HepG2 (cell line): ENCODE measurements around the gene UCN. TPM values are rescaled to one million over a fixed set of nuclear protein-coding genes. Genes with fewer than 3 reads are reported as not detected.

ENCODE experiments used
- BRCA1 ChIP-seq: sonication (generic); formaldehyde crosslinking; IDR thresholded peaks from 2 replicates; pipeline ENCODE4 v1.4.0; 2020; ENCODE audit warnings: missing genetic modification reagents
- CHCHD3 ChIP-seq: sonication (generic); formaldehyde crosslinking; IDR thresholded peaks from 2 replicates; pipeline ENCODE4 v1.8.0; 2022; ENCODE audit warnings: mild to moderate bottlenecking, missing genetic modification reagents, moderate library complexity
- EED ChIP-seq: sonication (generic); formaldehyde crosslinking; IDR thresholded peaks from 2 replicates; pipeline ENCODE4 v1.5.0; 2020; ENCODE audit warnings: mild to moderate bottlenecking, missing genetic modification reagents
- HOXA9 ChIP-seq: sonication (generic); formaldehyde crosslinking; IDR thresholded peaks from 2 replicates; pipeline ENCODE4 v1.8.1; 2022; ENCODE audit warnings: missing genetic modification reagents, mild to moderate bottlenecking, moderate library complexity, borderline replicate concordance
- JDP2 ChIP-seq: sonication (generic); formaldehyde crosslinking; IDR thresholded peaks from 2 replicates; pipeline ENCODE4 v1.8.1; 2022; ENCODE audit warnings: missing genetic modification reagents, borderline replicate concordance
- KDM5B ChIP-seq: sonication (generic); formaldehyde crosslinking; IDR thresholded peaks from 2 replicates; pipeline ENCODE4 v1.4.0; 2020; ENCODE audit warnings: missing genetic modification reagents, mild to moderate bottlenecking, borderline replicate concordance
- KMT2A ChIP-seq: sonication (generic); formaldehyde crosslinking; IDR thresholded peaks from 2 replicates; pipeline ENCODE4 v1.4.0; 2020; ENCODE audit warnings: missing genetic modification reagents
- RBM39 ChIP-seq: fragments of 200-400 bp; formaldehyde crosslinking; IDR thresholded peaks from one replicate; pipeline ENCODE4 v1.6.1; 2018; ENCODE audit warnings: antibody characterized with exemption, mild to moderate bottlenecking, low read depth, low read length; ENCODE audit not compliant: poor library complexity, severe bottlenecking
- RFX5 ChIP-seq: IDR thresholded peaks from 2 replicates; pipeline ENCODE4 v1.6.1; 2011; ENCODE audit warnings: low read depth, low read length, improper control_type of control experiment
- TCF7 ChIP-seq: sonication (generic); IDR thresholded peaks from 2 replicates; pipeline ENCODE4 v1.6.1; 2016; ENCODE audit warnings: antibody characterized with exemption, low read depth
- ZFP1 ChIP-seq: IDR thresholded peaks from 2 replicates; pipeline ENCODE4 v1.6.1; 2016
- ZMYM3 ChIP-seq: sonication (generic); formaldehyde crosslinking; IDR thresholded peaks from 2 replicates; pipeline ENCODE4 v1.5.1; 2020; ENCODE audit warnings: mild to moderate bottlenecking, missing genetic modification reagents
- ZMYM4 ChIP-seq: sonication (generic); formaldehyde crosslinking; IDR thresholded peaks from 2 replicates; pipeline ENCODE4 v1.8.1; 2023; ENCODE audit warnings: mild to moderate bottlenecking, missing genetic modification reagents
- ZNF230 ChIP-seq: sonication (generic); formaldehyde crosslinking; IDR thresholded peaks from 2 replicates; pipeline ENCODE4 v1.4.0; 2020; ENCODE audit warnings: mild to moderate bottlenecking, missing genetic modification reagents
- ZNF253 ChIP-seq: sonication (generic); formaldehyde crosslinking; IDR thresholded peaks from 2 replicates; pipeline ENCODE4 v1.8.0; 2022; ENCODE audit warnings: mild to moderate bottlenecking, missing genetic modification reagents, borderline replicate concordance
- ZNF546 ChIP-seq: sonication (generic); formaldehyde crosslinking; conservative IDR thresholded peaks from 2 replicates; pipeline ENCODE4 v1.8.1; 2023; ENCODE audit warnings: mild to moderate bottlenecking, missing genetic modification reagents
- ZNF563 ChIP-seq: sonication (generic); formaldehyde crosslinking; IDR thresholded peaks from 2 replicates; pipeline ENCODE4 v1.8.0; 2022; ENCODE audit warnings: mild to moderate bottlenecking, moderate library complexity, missing genetic modification reagents
- ZSCAN21 ChIP-seq: sonication (generic); formaldehyde crosslinking; IDR thresholded peaks from 2 replicates; pipeline ENCODE4 v1.8.0; 2022; ENCODE audit warnings: mild to moderate bottlenecking, missing genetic modification reagents, moderate library complexity, borderline replicate concordance
- ZSCAN30 ChIP-seq: sonication (generic); formaldehyde crosslinking; IDR thresholded peaks from 2 replicates; pipeline ENCODE4 v1.5.0; 2020; ENCODE audit warnings: mild to moderate bottlenecking, missing genetic modification reagents
- polyA plus RNA-seq, 8 experiments: library from polyadenylated mRNA; depleted of rRNA in 3 of 8; stranded (reverse) in 7 of 8; unstranded in 1 of 8; fragments of >200 nt; fragmentation: Illumina TruSeq in 4 of 8; extraction: Trizol in 4 of 8; gene quantifications; 2 replicates each; pipeline versions ENCODE4 v1.2.1 to v1.2.3, GENCODE V29; 2011 to 2016; ENCODE audit warnings: low read depth in 4 of 8, missing spikeins in 1 of 8, mixed read lengths in 1 of 8; ENCODE audit not compliant: insufficient read depth in 1 of 8
- total RNA-seq, 5 experiments: library from RNA; depleted of rRNA; stranded (reverse); fragments of >200 nt; fragmentation: Illumina TruSeq; extraction: Trizol; gene quantifications; 2 replicates each; pipeline ENCODE4 v1.2.3, GENCODE V29; 2016; ENCODE audit warnings: low read depth in 1 of 5
- TF ChIP-seq, protein P1 (sequence below): sonication (generic); formaldehyde crosslinking; IDR thresholded peaks from 2 replicates; pipeline ENCODE4 v1.8.0; 2022; ENCODE audit warnings: missing genetic modification reagents, mild to moderate bottlenecking, inconsistent platforms, borderline replicate concordance
- TF ChIP-seq, protein P2 (sequence below): sonication (generic); formaldehyde crosslinking; IDR thresholded peaks from 2 replicates; pipeline ENCODE4 v1.4.0; 2020; ENCODE audit warnings: missing genetic modification reagents
- TF ChIP-seq, protein P3 (sequence below): sonication (generic); formaldehyde crosslinking; IDR thresholded peaks from 2 replicates; pipeline ENCODE4 v1.5.1; 2020; ENCODE audit warnings: missing genetic modification reagents, mild to moderate bottlenecking, borderline replicate concordance
- TF ChIP-seq, protein P4 (sequence below): IDR thresholded peaks from 2 replicates; pipeline ENCODE4 v1.6.1; 2016; ENCODE audit warnings: control low read depth

Gene UCN
- total and polyA plus RNA-seq, 2 of the 13 experiments (the other 11 are each of a cell fraction or from before 2014, with no cell fraction given), result 1.2 to 2.3 TPM

DNA sequence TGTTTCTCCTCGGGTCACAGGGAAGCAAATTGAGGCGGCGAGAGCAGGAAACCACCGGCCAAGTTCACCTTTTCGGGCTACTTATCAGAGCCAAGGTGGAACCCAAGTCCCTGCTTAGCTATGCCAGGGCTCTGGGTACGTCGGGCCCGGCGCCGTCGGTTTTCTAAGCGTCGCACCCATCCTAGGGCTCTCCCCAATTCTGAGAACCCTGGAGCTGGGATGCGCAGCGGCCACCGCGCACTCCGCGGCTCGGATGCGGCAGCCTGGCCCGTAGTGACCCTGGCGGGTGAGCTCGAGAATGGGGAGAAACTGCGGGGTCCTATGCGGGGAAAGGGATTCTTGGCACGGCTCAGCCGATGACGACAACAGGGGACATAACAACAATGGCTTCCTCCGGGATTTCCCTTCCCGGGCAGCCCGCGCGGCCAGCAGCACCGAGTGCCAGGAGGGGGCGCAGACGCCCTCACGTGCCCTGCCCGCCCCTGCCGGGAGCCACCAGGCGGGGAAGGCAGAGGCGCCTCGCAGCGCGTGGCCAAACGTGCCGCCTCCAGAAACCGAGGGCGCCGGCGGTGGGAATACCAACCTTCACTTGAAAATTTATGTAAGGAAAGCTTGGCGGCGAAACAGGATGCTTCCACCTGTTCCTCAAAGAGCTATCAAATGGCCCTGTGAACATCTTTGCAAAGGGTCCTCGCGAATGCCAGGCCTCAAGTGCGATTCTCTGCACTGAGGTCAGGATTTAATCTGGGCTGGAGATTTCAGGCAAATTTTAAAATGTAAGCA, 43.3 kb downstream of the UCN start (continued):
- TF ChIP-seq, protein P1, sequence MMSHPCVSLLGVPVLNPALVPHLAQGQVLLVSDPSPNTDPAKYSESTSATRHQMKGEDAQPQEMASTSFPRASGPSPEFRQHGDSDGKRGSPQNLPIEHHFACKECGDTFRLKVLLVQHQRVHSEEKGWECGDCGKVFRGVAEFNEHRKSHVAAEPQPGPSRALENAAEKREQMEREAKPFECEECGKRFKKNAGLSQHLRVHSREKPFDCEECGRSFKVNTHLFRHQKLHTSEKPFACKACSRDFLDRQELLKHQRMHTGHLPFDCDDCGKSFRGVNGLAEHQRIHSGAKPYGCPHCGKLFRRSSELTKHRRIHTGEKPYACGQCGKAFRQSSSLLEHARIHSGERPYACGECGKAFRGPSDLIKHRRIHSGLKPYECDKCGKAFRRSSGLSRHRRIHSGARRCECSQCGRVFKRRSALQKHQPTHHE (CRISPR knock-in tag), result no peak
- TF ChIP-seq, protein P2, sequence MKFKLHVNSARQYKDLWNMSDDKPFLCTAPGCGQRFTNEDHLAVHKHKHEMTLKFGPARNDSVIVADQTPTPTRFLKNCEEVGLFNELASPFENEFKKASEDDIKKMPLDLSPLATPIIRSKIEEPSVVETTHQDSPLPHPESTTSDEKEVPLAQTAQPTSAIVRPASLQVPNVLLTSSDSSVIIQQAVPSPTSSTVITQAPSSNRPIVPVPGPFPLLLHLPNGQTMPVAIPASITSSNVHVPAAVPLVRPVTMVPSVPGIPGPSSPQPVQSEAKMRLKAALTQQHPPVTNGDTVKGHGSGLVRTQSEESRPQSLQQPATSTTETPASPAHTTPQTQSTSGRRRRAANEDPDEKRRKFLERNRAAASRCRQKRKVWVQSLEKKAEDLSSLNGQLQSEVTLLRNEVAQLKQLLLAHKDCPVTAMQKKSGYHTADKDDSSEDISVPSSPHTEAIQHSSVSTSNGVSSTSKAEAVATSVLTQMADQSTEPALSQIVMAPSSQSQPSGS (CRISPR knock-in tag), result peak; percentile 78
- TF ChIP-seq TCF7 (no peak), ZFP1 (no peak), RFX5 (no peak), ZMYM3 (CRISPR knock-in tag) (peak; percentile 45; the same call in 1 of the 2 replicates), ZSCAN21 (peak; percentile 89; the same call in 1 of the 2 replicates), ZMYM4 (CRISPR knock-in tag) (peak; percentile 74), BRCA1 (CRISPR knock-in tag) (no peak), ZSCAN30 (CRISPR knock-in tag) (no peak), KDM5B (CRISPR knock-in tag) (no peak; the same call in 1 of the 2 replicates), RBM39 (peak; percentile 42), HOXA9 (CRISPR knock-in tag) (0 out of 2 replicates have a peak, but pooled peaks have one; percentile 5), ZNF253 (CRISPR knock-in tag) (peak; percentile 89), EED (CRISPR knock-in tag) (peak; percentile 81), ZNF563 (CRISPR knock-in tag) (peak; percentile 96), ZNF230 (CRISPR knock-in tag) (no peak), CHCHD3 (CRISPR knock-in tag) (no peak), ZNF546 (CRISPR knock-in tag) (peak; percentile 81; the same call in 1 of the 2 replicates), JDP2 (peak; percentile 27; the same call in 1 of the 2 replicates), KMT2A (CRISPR knock-in tag) (no peak; the same call in 1 of the 2 replicates)
- TF ChIP-seq, protein P3, sequence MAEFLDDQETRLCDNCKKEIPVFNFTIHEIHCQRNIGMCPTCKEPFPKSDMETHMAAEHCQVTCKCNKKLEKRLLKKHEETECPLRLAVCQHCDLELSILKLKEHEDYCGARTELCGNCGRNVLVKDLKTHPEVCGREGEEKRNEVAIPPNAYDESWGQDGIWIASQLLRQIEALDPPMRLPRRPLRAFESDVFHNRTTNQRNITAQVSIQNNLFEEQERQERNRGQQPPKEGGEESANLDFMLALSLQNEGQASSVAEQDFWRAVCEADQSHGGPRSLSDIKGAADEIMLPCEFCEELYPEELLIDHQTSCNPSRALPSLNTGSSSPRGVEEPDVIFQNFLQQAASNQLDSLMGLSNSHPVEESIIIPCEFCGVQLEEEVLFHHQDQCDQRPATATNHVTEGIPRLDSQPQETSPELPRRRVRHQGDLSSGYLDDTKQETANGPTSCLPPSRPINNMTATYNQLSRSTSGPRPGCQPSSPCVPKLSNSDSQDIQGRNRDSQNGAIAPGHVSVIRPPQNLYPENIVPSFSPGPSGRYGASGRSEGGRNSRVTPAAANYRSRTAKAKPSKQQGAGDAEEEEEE (CRISPR knock-in tag), result no peak
- TF ChIP-seq, protein P4, sequence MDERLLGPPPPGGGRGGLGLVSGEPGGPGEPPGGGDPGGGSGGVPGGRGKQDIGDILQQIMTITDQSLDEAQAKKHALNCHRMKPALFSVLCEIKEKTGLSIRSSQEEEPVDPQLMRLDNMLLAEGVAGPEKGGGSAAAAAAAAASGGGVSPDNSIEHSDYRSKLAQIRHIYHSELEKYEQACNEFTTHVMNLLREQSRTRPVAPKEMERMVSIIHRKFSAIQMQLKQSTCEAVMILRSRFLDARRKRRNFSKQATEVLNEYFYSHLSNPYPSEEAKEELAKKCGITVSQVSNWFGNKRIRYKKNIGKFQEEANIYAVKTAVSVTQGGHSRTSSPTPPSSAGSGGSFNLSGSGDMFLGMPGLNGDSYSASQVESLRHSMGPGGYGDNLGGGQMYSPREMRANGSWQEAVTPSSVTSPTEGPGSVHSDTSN (CRISPR knock-in tag), result no peak
